GM20000 (cell line): ENCODE data around the gene PDE6G.
A peak's percentile ranks its signal among the peaks of the same experiment; 100 is the strongest.
"Not testable (repeated sequence)": the region's sequence is repeated elsewhere in the genome, so short reads cannot be mapped to it uniquely, and the experiment has no call there.

Source experiments
- DNase-seq: peaks from one replicate; pipeline ENCODE4 v3.0.0; 2012; ENCODE audit warnings: low spot score
- CTCF ChIP-seq: IDR thresholded peaks from 2 replicates; pipeline ENCODE4 v1.5.1; 2012; ENCODE audit warnings: mild to moderate bottlenecking, control low read depth; ENCODE audit errors: extremely low read depth, missing control alignments

The PDE6G gene

GRCh38 chr17:81621494-81622130 lies 34.7 kb downstream of the PDE6G start:
- DNase-seq: no peak
- no peak for TF ChIP-seq CTCF

- not testable (repeated sequence) for DNase-seq
Observed at GRCh38 chr17:81618307-81618706, 38.0 kb downstream of the PDE6G start.

DNA sequence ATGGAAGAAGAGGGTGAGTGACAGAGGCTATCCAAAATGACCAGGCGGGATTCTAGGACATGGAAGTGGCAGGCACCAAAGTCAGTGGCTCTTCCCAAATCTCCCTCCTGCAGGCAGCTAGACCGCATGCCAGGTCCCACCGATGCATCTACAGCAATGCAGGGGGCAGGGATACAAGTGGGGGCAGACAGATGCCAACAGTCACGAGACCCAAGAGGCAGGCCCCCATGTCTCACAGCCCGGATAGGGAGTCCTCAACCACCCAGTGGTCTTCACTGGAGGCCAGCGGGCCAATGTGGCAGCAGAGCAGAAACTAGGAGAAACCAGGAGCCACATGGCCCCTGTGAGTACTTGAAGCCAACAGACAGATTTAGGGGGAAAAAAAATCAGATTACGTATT lies 39.5 kb downstream of the PDE6G start:
- no peak for TF ChIP-seq CTCF
- DNase-seq: no peak

GRCh38 chr17:81615401-81615930 lies 40.9 kb downstream of the PDE6G start:
- DNase-seq: peak; percentile 43
- TF ChIP-seq CTCF: no peak

DNA sequence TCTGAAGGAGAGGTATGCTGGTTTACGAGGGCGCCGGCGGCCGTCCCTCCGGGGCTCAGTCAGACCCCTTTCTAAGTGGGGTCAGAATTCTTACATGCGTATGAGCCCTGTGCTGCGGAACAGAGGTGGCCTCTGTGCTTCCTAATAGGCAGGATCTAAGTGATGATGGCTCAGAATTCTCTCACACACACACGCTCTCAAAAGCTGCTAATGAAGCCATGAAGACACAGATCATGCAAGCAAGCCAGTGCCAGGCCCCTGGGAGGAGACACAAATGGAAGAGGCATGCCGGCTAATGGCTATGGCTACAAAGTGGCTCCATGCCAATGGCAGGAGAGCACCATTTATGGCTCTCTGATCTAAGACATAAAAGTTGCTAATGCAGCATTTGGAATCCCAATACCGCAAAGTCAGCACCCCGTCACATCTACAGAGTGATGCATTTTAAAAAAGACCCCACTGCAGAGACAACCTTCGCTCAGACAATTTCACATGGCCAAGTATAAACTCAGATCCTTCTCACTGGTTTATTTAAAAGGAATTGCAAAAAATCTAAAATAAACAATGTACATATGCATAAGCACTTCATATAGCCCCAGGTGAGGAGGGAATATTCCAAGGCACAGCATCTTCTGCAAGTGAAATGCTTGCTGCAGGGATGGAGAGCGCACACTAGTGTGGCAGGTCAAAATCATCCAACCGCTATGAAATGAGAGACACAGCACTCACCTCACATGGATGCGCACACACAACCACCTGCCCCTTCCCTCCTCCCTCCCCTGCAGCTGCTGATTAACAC lies 44.0 kb downstream of the PDE6G start:
- TF ChIP-seq CTCF: no peak
- no peak for DNase-seq

- TF ChIP-seq CTCF: no peak
- no peak for DNase-seq
Observed at GRCh38 chr17:81609541-81610311, 46.6 kb downstream of the PDE6G start.

DNA sequence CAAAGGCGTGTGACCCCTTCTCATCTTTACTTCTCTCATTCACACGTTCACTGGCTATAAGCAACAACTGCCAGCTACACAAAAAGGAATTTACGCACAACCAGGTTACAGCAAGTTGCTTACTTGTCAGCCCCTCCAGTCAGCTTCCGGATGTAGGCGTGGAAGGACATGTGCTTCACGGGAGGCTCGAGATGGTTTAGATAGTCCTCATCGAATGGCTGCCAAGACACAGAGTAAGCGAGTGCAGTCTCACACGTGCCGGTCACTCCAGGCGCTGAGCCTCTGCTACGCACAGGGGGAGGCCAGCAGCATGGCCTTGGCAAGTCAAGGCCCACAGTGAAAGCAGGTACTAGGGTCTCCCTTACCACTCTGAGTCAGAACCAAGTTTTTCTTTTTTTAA lies 47.7 kb downstream of the PDE6G start:
- TF ChIP-seq CTCF: no peak

More for the DNA sequence above, 47.7 kb downstream of the PDE6G start:
- DNase-seq: no peak
